Fibroblast of skin of right quadriceps (primary cell): Measurements from ENCODE around the gene BOD1L2.

ENCODE experiments used
- DNase-seq: peaks from one replicate; pipeline ENCODE4 v3.0.0-alpha.2; 2013

Gene BOD1L2

GRCh38 chr18:57146956-57147636 is at the start of gene BOD1L2:
Gene BOD1L2, plus strand, starts transcription at chr18:57147087. Its CDS starts 226 bp downstream, at chr18:57147313.
- DNase-seq = no peak

- peak; percentile 31 for DNase-seq
These were observed 39.6 kb upstream of the BOD1L2 start for GRCh38 chr18:57107140-57107832.

GRCh38 chr18:57110290-57110689 is 36.6 kb upstream of the BOD1L2 start:
- DNase-seq = no peak

- no peak for DNase-seq
These were observed 33.0 kb upstream of the BOD1L2 start for GRCh38 chr18:57113799-57114420.

- DNase-seq = no peak
These were observed 30.2 kb upstream of the BOD1L2 start for GRCh38 chr18:57116598-57117132.

- no peak for DNase-seq
These were observed 25.3 kb upstream of the BOD1L2 start for GRCh38 chr18:57121542-57122112.

- no peak for DNase-seq
These were observed 23.9 kb upstream of the BOD1L2 start for GRCh38 chr18:57122936-57123510.

- no peak for DNase-seq
These were observed 21.3 kb upstream of the BOD1L2 start for GRCh38 chr18:57125627-57126026.

GRCh38 chr18:57128220-57128932 is 18.5 kb upstream of the BOD1L2 start:
- DNase-seq = no peak

GRCh38 chr18:57131101-57131500 is 15.8 kb upstream of the BOD1L2 start:
- DNase-seq = no peak

- no peak for DNase-seq
These were observed 15.1 kb upstream of the BOD1L2 start for GRCh38 chr18:57131782-57132181.

- no peak for DNase-seq
These were observed 12.2 kb upstream of the BOD1L2 start for GRCh38 chr18:57134618-57135135.

- no peak for DNase-seq
These were observed 11.2 kb upstream of the BOD1L2 start for GRCh38 chr18:57135699-57136098.

- no peak for DNase-seq
These were observed 9.0 kb upstream of the BOD1L2 start for GRCh38 chr18:57137847-57138246.

- DNase-seq = no peak
These were observed 5.4 kb upstream of the BOD1L2 start for GRCh38 chr18:57141208-57142129.

GRCh38 chr18:57142324-57142723 is 4.6 kb upstream of the BOD1L2 start:
- no peak for DNase-seq

GRCh38 chr18:57143265-57143664 is 3.6 kb upstream of the BOD1L2 start:
- DNase-seq = no peak

- no peak for DNase-seq
These were observed 1.4 kb downstream of the BOD1L2 start for GRCh38 chr18:57148263-57148662.

- DNase-seq = no peak
These were observed 2.2 kb downstream of the BOD1L2 start for GRCh38 chr18:57149051-57149450.

GRCh38 chr18:57149531-57149930 is 2.6 kb downstream of the BOD1L2 start:
- DNase-seq = no peak

- DNase-seq = no peak
These were observed 3.2 kb downstream of the BOD1L2 start for GRCh38 chr18:57150081-57150480.
